HG03460 (cell line): ENCODE measurements around the gene CBX7.

Source experiments
- ATAC-seq: cut with Tn5 transposase; IDR thresholded peaks from one replicate; pipeline ENCODE4 v1.9.1; 2021; ENCODE audit not compliant: unreplicated experiment

The CBX7 gene

GRCh38 chr22:39094717-39095389 lies 57.6 kb downstream of the CBX7 start:
- ATAC-seq, result no peak

GRCh38 chr22:39092111-39092862 lies 60.2 kb downstream of the CBX7 start:
- ATAC-seq, result no peak

GRCh38 chr22:39091126-39092081 lies 61.1 kb downstream of the CBX7 start:
- ATAC-seq, result no peak

GRCh38 chr22:39090426-39091064 lies 61.9 kb downstream of the CBX7 start:
- no peak for ATAC-seq

- no peak for ATAC-seq
Observed at GRCh38 chr22:39089928-39090327, 62.6 kb downstream of the CBX7 start.

GRCh38 chr22:39088685-39089032 lies 63.8 kb downstream of the CBX7 start:
- ATAC-seq, result no peak

- no peak for ATAC-seq
Observed at GRCh38 chr22:39087881-39088684, 64.4 kb downstream of the CBX7 start.

- no peak for ATAC-seq
Observed at GRCh38 chr22:39087098-39087497, 65.4 kb downstream of the CBX7 start.

- ATAC-seq, result no peak
Observed at GRCh38 chr22:39084666-39085065, 67.8 kb downstream of the CBX7 start.

GRCh38 chr22:39083212-39084165 lies 69.0 kb downstream of the CBX7 start:
- no peak for ATAC-seq

GRCh38 chr22:39081598-39081997 lies 70.9 kb downstream of the CBX7 start:
- ATAC-seq, result no peak

GRCh38 chr22:39081016-39081415 lies 71.5 kb downstream of the CBX7 start:
- no peak for ATAC-seq
